HCT116 (cell line): ENCODE measurements around the gene GIT1. TPM values are rescaled to one million over a fixed set of nuclear protein-coding genes. Genes with fewer than 3 reads are reported as not detected.

ENCODE experiments used
- ATAC-seq: fragments of 200-7000 bp; cut with Tn5 transposase; 2 replicates; pipeline ENCODE4 v1.9.1; 2020; ENCODE audit warnings: mild to moderate bottlenecking, moderate library complexity
- BruUV-seq: library from RNA; stranded (reverse); fragments of 400-500 nt; replicated peaks from 2 replicates; lab custom pipeline; 2021; lab: Mats Ljungman, UMichigan
- CTCF ChIA-PET: fragments of 300-600 bp; sonication (Branson Sonifier 250); formaldehyde crosslinking; loops from one replicate; lab custom pipeline; 2021; ENCODE audit warnings: antibody characterized with exemption; lab: Charles Lee
- POLR2A ChIA-PET: fragments of 300-600, 350-600 bp; sonication (Branson Sonifier 250); formaldehyde crosslinking; loops from one replicate; lab custom pipeline; 2021; ENCODE audit warnings: antibody characterized with exemption; lab: Charles Lee
- RAD21 ChIA-PET, 2 experiments: fragments of 300-600 bp; sonication (Branson Sonifier 250); formaldehyde crosslinking; loops; one replicate each; lab custom pipeline; 2023; ENCODE audit warnings: low total read pairs in 2 of 2; ENCODE audit not compliant: uncharacterized antibody in 2 of 2, unreplicated experiment in 2 of 2, low non-redundant PET in 1 of 2; lab: Charles Lee
- DNase-seq: peaks from one replicate; pipeline ENCODE4 v3.0.0-alpha.2; 2010; ENCODE audit warnings: low read depth, low spot score
- H2AFZ ChIP-seq: fragments of 200-600 bp; shearing (Covaris generic), sonication (generic); 2 replicates; pipeline ENCODE4 v1.6.1; 2017; ENCODE audit warnings: low read depth, mixed run types, mixed read lengths, antibody characterized with exemption, low read length; ENCODE audit not compliant: poor library complexity, severe bottlenecking
- H3K27ac ChIP-seq: 2 replicates; pipeline ENCODE4 v1.5.1; 2012; ENCODE audit warnings: low read depth, low read length
- H3K27me3 ChIP-seq: fragments of 200-600 bp; sonication (generic); 2 replicates; pipeline ENCODE4 v1.6.1; 2016; ENCODE audit warnings: mixed run types, low read length, mixed read lengths; ENCODE audit not compliant: insufficient read depth
- H3K36me3 ChIP-seq, 2 experiments: fragments of 200-500 bp in 1 of 2; fragments of 200-600 bp in 1 of 2; sonication (Bioruptor generic) in 1 of 2; sonication (generic) in 1 of 2; 2 replicates each; pipeline versions ENCODE4 v1.5.1 to v1.6.1; 2014 to 2016; ENCODE audit warnings: low read length in 2 of 2, inconsistent platforms in 1 of 2, mixed read lengths in 1 of 2, mixed run types in 1 of 2; ENCODE audit not compliant: insufficient read depth in 2 of 2, control insufficient read depth in 1 of 2
- H3K4me1 ChIP-seq, 2 experiments: fragments of 200-600 bp in 1 of 2; sonication (generic) in 1 of 2; 2 replicates each; pipeline versions ENCODE4 v1.5.1 to v1.6.1; 2012 to 2017; ENCODE audit warnings: low read length in 2 of 2, inconsistent platforms in 1 of 2, mild to moderate bottlenecking in 1 of 2, mixed read lengths in 1 of 2, mixed run types in 1 of 2, moderate library complexity in 1 of 2; ENCODE audit not compliant: insufficient read depth in 2 of 2, control insufficient read depth in 1 of 2
- H3K4me2 ChIP-seq: fragments of 200-600 bp; sonication (generic); 2 replicates; pipeline ENCODE4 v1.6.1; 2017; ENCODE audit warnings: mixed run types, low read length, mixed read lengths
- H3K4me3 ChIP-seq, 2 experiments: fragments of 200-600 bp in 1 of 2; sonication (generic) in 1 of 2; replicated peaks in 1 of 2; 2 replicates each; pipeline ENCODE4 v1.5.1; 2011 to 2016; ENCODE audit warnings: low read length in 2 of 2, control low read depth in 1 of 2, low read depth in 1 of 2, mild to moderate bottlenecking in 1 of 2, mixed read lengths in 1 of 2, mixed run types in 1 of 2
- H3K79me2 ChIP-seq: fragments of 200-600 bp; sonication (generic); 2 replicates; pipeline ENCODE4 v1.6.1; 2017; ENCODE audit warnings: mild to moderate bottlenecking, mixed run types, low read length, moderate library complexity, mixed read lengths; ENCODE audit not compliant: insufficient read depth
- H3K9ac ChIP-seq: fragments of 200-600 bp; sonication (generic); 2 replicates; pipeline ENCODE4 v1.6.1; 2016; ENCODE audit warnings: low read length, mixed read lengths
- H3K9me2 ChIP-seq: fragments of 200-600 bp; sonication (generic), shearing (Covaris generic); 2 replicates; pipeline ENCODE4 v1.6.1; 2017; ENCODE audit warnings: mixed run types, mild to moderate bottlenecking, moderate library complexity; ENCODE audit not compliant: insufficient read depth
- H3K9me3 ChIP-seq, 2 experiments: fragments of 200-500 bp in 1 of 2; fragments of 200-600 bp in 1 of 2; sonication (Bioruptor generic) in 1 of 2; sonication (generic) in 1 of 2; 2 replicates each; pipeline ENCODE4 v1.6.1; 2014 to 2017; ENCODE audit warnings: low read length in 2 of 2, mixed read lengths in 2 of 2, inconsistent platforms in 1 of 2, low read depth in 1 of 2, mild to moderate bottlenecking in 1 of 2, mixed run types in 1 of 2, moderate library complexity in 1 of 2; ENCODE audit not compliant: control insufficient read depth in 1 of 2, insufficient read depth in 1 of 2
- H4K20me1 ChIP-seq: fragments of 200-600 bp; sonication (generic), shearing (Covaris generic); 2 replicates; pipeline ENCODE4 v1.6.1; 2017; ENCODE audit warnings: mixed run types, mild to moderate bottlenecking, moderate library complexity; ENCODE audit not compliant: insufficient read depth
- CEBPB ChIP-seq: IDR thresholded peaks from 2 replicates; pipeline ENCODE4 v1.6.1; 2012; ENCODE audit warnings: low read depth
- SP1 ChIP-seq: IDR thresholded peaks from 2 replicates; pipeline ENCODE4 v1.6.1; 2012; ENCODE audit warnings: low read depth
- TCF7L2 ChIP-seq: IDR thresholded peaks from 2 replicates; pipeline ENCODE4 v1.7.0; 2011; ENCODE audit warnings: borderline replicate concordance, inconsistent platforms; ENCODE audit not compliant: insufficient read depth, insufficient read length; ENCODE audit errors: extremely low read depth
- intact Hi-C: fragments of 100-400 bp; cut with micrococcal nuclease; formaldehyde crosslinking; loops from 2 replicates; pipeline ENCODE4 v1.10.0; 2022
- total RNA-seq: library from RNA; stranded (reverse); gene quantifications from one replicate; pipeline ENCODE4 v1.2.1, GENCODE V29; 2021; ENCODE audit not compliant: unreplicated experiment
- TF ChIP-seq, protein P1 (sequence below): IDR thresholded peaks from 2 replicates; pipeline ENCODE4 v1.6.1; 2012
- TF ChIP-seq, protein P2 (sequence below), 3 experiments: fragments of 200-600 bp in 1 of 3; sonication (generic) in 1 of 3; IDR thresholded peaks in 2 of 3; conservative IDR thresholded peaks in 1 of 3; 2 replicates each; pipeline ENCODE4 v1.5.1; 2012 to 2017; ENCODE audit warnings: low read depth in 2 of 3, low read length in 2 of 3, antibody characterized with exemption in 1 of 3, borderline replicate concordance in 1 of 3, control low read depth in 1 of 3, mild to moderate bottlenecking in 1 of 3, mixed read lengths in 1 of 3, mixed run types in 1 of 3, moderate library complexity in 1 of 3; ENCODE audit not compliant: insufficient read depth in 1 of 3

Gene GIT1
- total RNA-seq, 1 experiment from 2014 or later, result 76.5 TPM

DNA sequence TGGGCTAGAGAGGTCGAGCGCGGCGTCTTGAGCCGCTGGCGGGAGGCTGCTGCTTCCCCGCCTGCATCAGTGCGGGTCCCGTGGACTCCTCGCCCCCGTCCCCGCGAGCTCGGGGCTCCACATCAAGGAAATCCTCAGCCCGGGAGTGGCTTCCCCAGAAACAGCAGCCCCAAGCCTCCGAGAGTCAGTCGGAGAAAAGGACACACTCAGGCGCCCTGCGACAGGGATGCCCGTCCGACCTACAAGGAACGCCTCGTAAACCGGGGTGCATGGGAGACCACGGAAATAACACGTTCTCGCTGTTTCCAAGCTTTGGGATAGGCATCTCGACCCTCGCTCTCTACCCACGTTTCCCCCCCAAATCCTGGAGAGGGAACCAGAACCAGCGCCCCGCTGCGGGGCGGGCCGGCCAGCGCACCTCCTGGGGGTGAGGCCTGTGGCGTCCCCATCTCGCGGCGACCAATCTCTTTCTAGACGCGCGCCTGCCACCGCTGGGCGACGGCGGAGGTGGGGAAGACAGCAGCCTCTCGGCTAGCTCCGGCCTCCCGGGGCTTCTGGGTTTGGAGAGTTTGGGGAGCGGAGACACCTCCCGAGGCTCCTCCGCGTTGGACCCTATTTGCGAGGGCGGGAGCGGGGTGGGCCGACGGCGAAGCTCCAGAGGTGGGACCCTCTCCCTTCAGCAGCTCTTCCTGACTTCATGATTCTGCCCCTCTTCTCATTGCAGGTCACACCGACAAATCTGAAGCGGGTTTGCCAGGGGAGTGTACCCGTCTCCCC, 21.7 kb downstream of the GIT1 start:
- Histone ChIP-seq H3K27ac (peak overlapping the region; percentile 82), H3K79me2 (peaks cover 10% of the 10 kb centered on the region; the same call in 1 of the 2 replicates), H3K36me3 (no peaks in the 10 kb centered on the region), H3K4me1 (peaks cover 13 to 25% of the 10 kb centered on the region in 2 experiments), H2AFZ (peak overlapping the region; percentile 88), H3K9me3 (no peaks in the 10 kb centered on the region), H3K4me3 (peak overlapping the region; percentile 79 to 82), H4K20me1 (no peaks in the 10 kb centered on the region), H3K4me2 (peak overlapping the region; percentile 99), H3K27me3 (no peaks in the 10 kb centered on the region), H3K9ac (peak overlapping the region; percentile 75), H3K9me2 (no peaks in the 10 kb centered on the region)
- DNase-seq, result peak; percentile 27
- ChIA-PET RAD21 (interaction anchor here in 1 of 2 experiments (1.0 kb wide), 2 partner anchors 198 to 330 kb away, joined by 3 to 4 read pairs; no protein-coding TSS in a partner anchor), CTCF (interaction anchor here (0.6 to 3.8 kb wide), 8 partner anchors 15 to 802 kb away, joined by 3 to 30 read pairs (median 4); partner anchors contain the start of gene ANKRD13B), POLR2A (no interaction called here)
- peak; percentile 62 for ATAC-seq
- intact Hi-C loops, result no loop called here
- BruUV-seq, result TSS peak; percentile 47
- TF ChIP-seq, protein P1, sequence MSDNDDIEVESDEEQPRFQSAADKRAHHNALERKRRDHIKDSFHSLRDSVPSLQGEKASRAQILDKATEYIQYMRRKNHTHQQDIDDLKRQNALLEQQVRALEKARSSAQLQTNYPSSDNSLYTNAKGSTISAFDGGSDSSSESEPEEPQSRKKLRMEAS, result peak; percentile 24; the same call in 1 of the 2 replicates
- no peak for TF ChIP-seq SP1
- no peak for TF ChIP-seq TCF7L2
- TF ChIP-seq, protein P2, sequence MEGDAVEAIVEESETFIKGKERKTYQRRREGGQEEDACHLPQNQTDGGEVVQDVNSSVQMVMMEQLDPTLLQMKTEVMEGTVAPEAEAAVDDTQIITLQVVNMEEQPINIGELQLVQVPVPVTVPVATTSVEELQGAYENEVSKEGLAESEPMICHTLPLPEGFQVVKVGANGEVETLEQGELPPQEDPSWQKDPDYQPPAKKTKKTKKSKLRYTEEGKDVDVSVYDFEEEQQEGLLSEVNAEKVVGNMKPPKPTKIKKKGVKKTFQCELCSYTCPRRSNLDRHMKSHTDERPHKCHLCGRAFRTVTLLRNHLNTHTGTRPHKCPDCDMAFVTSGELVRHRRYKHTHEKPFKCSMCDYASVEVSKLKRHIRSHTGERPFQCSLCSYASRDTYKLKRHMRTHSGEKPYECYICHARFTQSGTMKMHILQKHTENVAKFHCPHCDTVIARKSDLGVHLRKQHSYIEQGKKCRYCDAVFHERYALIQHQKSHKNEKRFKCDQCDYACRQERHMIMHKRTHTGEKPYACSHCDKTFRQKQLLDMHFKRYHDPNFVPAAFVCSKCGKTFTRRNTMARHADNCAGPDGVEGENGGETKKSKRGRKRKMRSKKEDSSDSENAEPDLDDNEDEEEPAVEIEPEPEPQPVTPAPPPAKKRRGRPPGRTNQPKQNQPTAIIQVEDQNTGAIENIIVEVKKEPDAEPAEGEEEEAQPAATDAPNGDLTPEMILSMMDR (IDR thresholded peaks at IDR 0.05 in 2 of 3, conservative IDR thresholded peaks at IDR 0.05 in 1 of 3; ENCODE audit: borderline replicate concordance in 1 of 3, insufficient read depth in 1 of 3, low read depth in 2 of 3, low read length in 2 of 3), result peak; percentile 16 to 40 (median 24); a peak in 3 of 6 replicates
- no peak for TF ChIP-seq CEBPB
